Heart left ventricle (tissue), 13 donors: ENCODE data around the gene FAAP20.

Source experiments
- CTCF ChIP-seq, 12 donors: fragments of 200-600 bp; sonication (generic) in 4 of 12; IDR thresholded peaks; one replicate each; pipeline versions ENCODE4 v1.5.0 to v1.8.0; 2018 to 2022; ENCODE audit warnings: antibody characterized with exemption in 12 of 12, mild to moderate bottlenecking in 5 of 12
- POLR2A ChIP-seq, 2 donors: fragments of 450-650 bp; IDR thresholded peaks; one replicate each; pipeline ENCODE4 v1.6.1; 2017; ENCODE audit warnings: antibody characterized with exemption in 2 of 2, mild to moderate bottlenecking in 2 of 2, moderate library complexity in 2 of 2
- donor health status: ischemic (EF 13 %, LVEDD 7.1; RV severe dilation, severe dysfunction).
- donor health status: DM: no; HTN: yes; CAD: no.
- donor health status: DM: no; HTN: no; CAD: no.
- donor health status: ischemic (EF 25% LVEDD 6.9; RV normal size, moderate dysfunction).
- donor health status: ischemic (EF 25% LVEDD 5.7; RV mildly dilated, moderate dysfunction).
- donor health status: ischemic (EF 35%, LVEDD 5.7; RV mildly dilated, moderate dysfunction).
- donor health status: nonischemic (EF 11% LVEDD 7.7; RV severe dilation, severe dysfunction).
- donor health status: DM: yes; HTN: yes; CAD: no.
- donor health status: PGD.
- donor health status: ischemic (EF 29% LVEDD 5.4; RV normal size, mild dysfunction).
- donor health status: nonischemic (EF 23%, LVEDD 6.1; RV moderate dilation, normal function).

GRCh38 chr1:2181752-2182151, 12.8 kb downstream of the FAAP20 start:
- no peak for TF ChIP-seq CTCF (IDR thresholded peaks at IDR 0.05)
- TF ChIP-seq POLR2A (IDR thresholded peaks at IDR 0.05) = no peak
